Renal cortex interstitium (tissue), 3 donors: ENCODE results near the gene TPRN. TPM values are rescaled to one million over a fixed set of nuclear protein-coding genes. Genes with fewer than 3 reads are reported as not detected.

Experiments
- polyA plus RNA-seq, 3 donors: library from polyadenylated mRNA; unstranded; fragments of 120-200 nt; gene quantifications; one replicate each; pipeline ENCODE4 v1.2.1, GENCODE V29; 2013; ENCODE audit not compliant: insufficient read length in 3 of 3

The TPRN gene
- polyA plus RNA-seq, 3 donors = 14.8 to 17.3 (median 16.4) TPM

Other genes starting within 250 kb of the TPRN start
- gene LCN12, start 248.5 kb downstream of the TPRN start, polyA plus RNA-seq = 10 to 100 TPM; 17.8 to 47.3 (median 24.5) TPM
- gene PTGDS, start 223.2 kb downstream of the TPRN start, polyA plus RNA-seq = 100 to 1,000 TPM in 1 of 3 donors, 10 to 100 TPM in 2; 42.1 to 113 (median 66.3) TPM
- under 1 TPM; 0.14 to 0.40 (median 0.39) TPM for gene LCNL1, start 217.7 kb downstream of the TPRN start, polyA plus RNA-seq
- gene PAXX, start 208.3 kb downstream of the TPRN start, polyA plus RNA-seq = 10 to 100 TPM; 23.7 to 40.2 (median 39.3) TPM
- gene CLIC3, start 204.2 kb downstream of the TPRN start, polyA plus RNA-seq = under 1 TPM; 0.37 to 0.75 (median 0.39) TPM
- gene ABCA2, start 172.5 kb downstream of the TPRN start, polyA plus RNA-seq = 10 to 100 TPM; 43.4 to 66.6 (median 61.6) TPM
- under 1 TPM; 0.07 to 0.15 (median 0.12) TPM for gene FUT7, start 168.7 kb downstream of the TPRN start, polyA plus RNA-seq
- 10 to 100 TPM; 12.9 to 38.4 (median 31.5) TPM for gene NPDC1, start 154.6 kb downstream of the TPRN start, polyA plus RNA-seq
- gene ENTPD2, start 146.7 kb downstream of the TPRN start, polyA plus RNA-seq = 1 to 10 TPM; 4.3 to 5.3 (median 4.7) TPM
- gene SAPCD2, start 130.2 kb downstream of the TPRN start, polyA plus RNA-seq = 1 to 10 TPM; 6.6 to 9.2 (median 6.8) TPM
- gene UAP1L1, start 123.2 kb downstream of the TPRN start, polyA plus RNA-seq = 1 to 10 TPM; 4.9 to 9.2 (median 5.7) TPM
- gene MAN1B1, start 113.8 kb downstream of the TPRN start, polyA plus RNA-seq = 10 to 100 TPM; 46.1 to 62.1 (median 55.3) TPM
- 10 to 100 TPM; 15.2 to 30.6 (median 24.7) TPM for gene DPP7, start 86.0 kb downstream of the TPRN start, polyA plus RNA-seq
- gene GRIN1, start 61.6 kb downstream of the TPRN start, polyA plus RNA-seq = under 1 TPM in 1 of 3 donors, not detected in 2; 0.34 TPM
- gene LRRC26, start 30.7 kb downstream of the TPRN start, polyA plus RNA-seq = under 1 TPM in 1 of 3 donors, not detected in 2; 0.14 TPM
- gene TMEM210, start 28.7 kb downstream of the TPRN start, polyA plus RNA-seq = not detected
- 10 to 100 TPM; 35.5 to 56.7 (median 49.2) TPM for gene ANAPC2, start 12.2 kb downstream of the TPRN start, polyA plus RNA-seq
- gene SSNA1, start 12.1 kb downstream of the TPRN start, polyA plus RNA-seq = 10 to 100 TPM; 36.9 to 62.9 (median 49.8) TPM
- 10 to 100 TPM; 40.2 to 46.4 (median 42.7) TPM for gene TMEM203, start 4.9 kb upstream of the TPRN start, polyA plus RNA-seq
- 10 to 100 TPM in 2 of 3 donors, 1 to 10 TPM in 1; 8.2 to 15.1 (median 14.2) TPM for gene NDOR1, start 5.0 kb upstream of the TPRN start, polyA plus RNA-seq
- 10 to 100 TPM in 2 of 3 donors, 1 to 10 TPM in 1; 6.0 to 13.3 (median 13.2) TPM for gene RNF208, start 21.5 kb upstream of the TPRN start, polyA plus RNA-seq
- 10 to 100 TPM in 2 of 3 donors, 1 to 10 TPM in 1; 8.5 to 13.9 (median 12.8) TPM for gene CYSRT1, start 24.4 kb upstream of the TPRN start, polyA plus RNA-seq
- 10 to 100 TPM in 2 of 3 donors, 1 to 10 TPM in 1; 7.9 to 15.2 (median 12.0) TPM for gene RNF224, start 26.8 kb upstream of the TPRN start, polyA plus RNA-seq
- gene SLC34A3, start 30.2 kb upstream of the TPRN start, polyA plus RNA-seq = 10 to 100 TPM in 2 of 3 donors, 1 to 10 TPM in 1; 5.0 to 13.8 (median 11.6) TPM
- 100 to 1,000 TPM; 331 to 492 (median 358) TPM for gene TUBB4B, start 40.5 kb upstream of the TPRN start, polyA plus RNA-seq
- gene STPG3, start 50.5 kb upstream of the TPRN start, polyA plus RNA-seq = 1 to 10 TPM; 2.2 to 4.2 (median 2.6) TPM
- gene NELFB, start 54.6 kb upstream of the TPRN start, polyA plus RNA-seq = 10 to 100 TPM; 49.8 to 62.2 (median 55.2) TPM
- gene TOR4A, start 77.0 kb upstream of the TPRN start, polyA plus RNA-seq = 1 to 10 TPM; 4.4 to 8.9 (median 6.3) TPM
- 1 to 10 TPM; 6.8 to 9.0 (median 7.7) TPM for gene NRARP, start 101.5 kb upstream of the TPRN start, polyA plus RNA-seq
- 10 to 100 TPM; 12.0 to 35.4 (median 16.6) TPM for gene EXD3, start 222.4 kb upstream of the TPRN start, polyA plus RNA-seq
- 10 to 100 TPM in 1 of 3 donors, 1 to 10 TPM in 2; 4.8 to 15.9 (median 6.0) TPM for gene NOXA1, start 222.7 kb upstream of the TPRN start, polyA plus RNA-seq
- gene ENTPD8, start 240.6 kb upstream of the TPRN start, polyA plus RNA-seq = under 1 TPM; 0.14 to 0.68 (median 0.63) TPM